Type B pancreatic cell (in vitro differentiated cells): Measurements from ENCODE around the gene PLEKHB1. TPM values are rescaled to one million over a fixed set of nuclear protein-coding genes. Genes with fewer than 3 reads are reported as not detected.

ENCODE experiments used
- DNase-seq: peaks from one replicate; pipeline ENCODE4 v3.0.0; 2021; ENCODE audit warnings: mixed read lengths; ENCODE audit not compliant: unreplicated experiment; ENCODE audit errors: extremely low spot score
- H3K27ac Mint-ChIP-seq: 2 replicates; pipeline ENCODE4 v1.8.0; 2021; ENCODE audit warnings: mild to moderate bottlenecking, mixed read lengths
- H3K27me3 Mint-ChIP-seq: 2 replicates; pipeline ENCODE4 v1.8.0; 2021; ENCODE audit warnings: mixed read lengths
- H3K36me3 Mint-ChIP-seq: 2 replicates; pipeline ENCODE4 v1.8.0; 2021; ENCODE audit warnings: mixed read lengths
- H3K4me1 Mint-ChIP-seq: one replicate; pipeline ENCODE4 v1.8.0; 2021; ENCODE audit warnings: mixed read lengths; ENCODE audit not compliant: unreplicated experiment
- H3K4me3 Mint-ChIP-seq: 2 replicates; pipeline ENCODE4 v1.8.0; 2021; ENCODE audit warnings: mild to moderate bottlenecking, mixed read lengths
- H3K9me3 Mint-ChIP-seq: 2 replicates; pipeline ENCODE4 v1.8.0; 2021; ENCODE audit warnings: mixed read lengths
- CTCF ChIP-seq: fragments of 200-600 bp; sonication (generic); conservative IDR thresholded peaks from 2 replicates; pipeline ENCODE4 v1.5.0; 2021; ENCODE audit warnings: antibody characterized with exemption, mild to moderate bottlenecking
- long read RNA-seq: library from polyadenylated mRNA; unstranded; transcript quantifications from one replicate; pipeline ENCODE4 v2.0.0, GENCODE V29; 2020
- total RNA-seq: library from RNA; stranded (reverse); gene quantifications from 2 replicates; pipeline ENCODE4 v1.2.1, GENCODE V29; 2021; ENCODE audit warnings: low replicate concordance

The PLEKHB1 gene
- total RNA-seq = 15.7 and 16.5 TPM in 2 replicates
- long read RNA-seq, transcript PLEKHB1-201 (7 exons, 2,016 nt) = major isoform, 12 of 15 reads
- long read RNA-seq, partial matches to known transcripts = 1 of 15 reads
- long read RNA-seq, other reads (novel, unspliced or antisense) = 2 of 15 reads

- Mint-ChIP-seq H3K9me3 (no peaks in the 10 kb centered on the region), H3K36me3 (no peaks in the 10 kb centered on the region), H3K27ac (no peak within 1 kb of the TSS), H3K27me3 (peaks cover 19% of the 10 kb centered on the region), H3K4me3 (peak within 1 kb of the TSS; percentile 74), H3K4me1 (peaks cover 30% of the 10 kb centered on the region)
- no peak for DNase-seq
- no peak for TF ChIP-seq CTCF
Measured at GRCh38 chr11:73645972-73646631, at the start of gene PLEKHB1. TSS of gene PLEKHB1 (plus strand) at chr11:73646581. CDS start at chr11:73646609, 28 bp downstream.

- DNase-seq = no peak
- Mint-ChIP-seq H3K27me3 (no peaks in the 10 kb centered on the region), H3K4me1 (peaks cover 37% of the 10 kb centered on the region), H3K4me3 (peak overlapping the region; percentile 93), H3K9me3 (no peaks in the 10 kb centered on the region), H3K36me3 (peaks cover 4% of the 10 kb centered on the region), H3K27ac (peak overlapping the region; percentile 92)
- no peak for TF ChIP-seq CTCF
Measured at GRCh38 chr11:73597336-73597955, 48.9 kb upstream of the PLEKHB1 start.

- TF ChIP-seq CTCF = peak; percentile 63
- peak within 1 kb of the TSS; percentile 93 for H3K4me3 Mint-ChIP-seq
Measured at GRCh38 chr11:73597956-73598718, 48.2 kb upstream of the PLEKHB1 start, which contains the start of gene FAM168A. TSS of gene FAM168A (minus strand) at chr11:73598112. CDS start at chr11:73468474, 129,638 bp downstream.

GRCh38 chr11:73598719-73599379, 47.5 kb upstream of the PLEKHB1 start:
- H3K4me3 Mint-ChIP-seq = peak overlapping the region; percentile 93
- H3K9me3 Mint-ChIP-seq = no peaks in the 10 kb centered on the region
- H3K27me3 Mint-ChIP-seq = no peaks in the 10 kb centered on the region
- TF ChIP-seq CTCF = no peak
- peaks cover 35% of the 10 kb centered on the region for H3K4me1 Mint-ChIP-seq
- peaks cover 4% of the 10 kb centered on the region for H3K36me3 Mint-ChIP-seq
- no peak for DNase-seq
- peak overlapping the region; percentile 92 for H3K27ac Mint-ChIP-seq

More at GRCh38 chr11:73597956-73598718, 48.2 kb upstream of the PLEKHB1 start, which contains the start of gene FAM168A:
- Mint-ChIP-seq H3K4me1 (peaks cover 37% of the 10 kb centered on the region), H3K27me3 (no peaks in the 10 kb centered on the region), H3K27ac (peak within 1 kb of the TSS; percentile 92), H3K9me3 (no peaks in the 10 kb centered on the region), H3K36me3 (peaks cover 4% of the 10 kb centered on the region)
- DNase-seq = peak; percentile 94

- H3K27me3 Mint-ChIP-seq = no peaks in the 10 kb centered on the region
- no peaks in the 10 kb centered on the region for H3K36me3 Mint-ChIP-seq
- no peaks in the 10 kb centered on the region for H3K4me1 Mint-ChIP-seq
- H3K27ac Mint-ChIP-seq = no peak overlapping the region
- no peak for TF ChIP-seq CTCF
- H3K4me3 Mint-ChIP-seq = no peak overlapping the region
- no peaks in the 10 kb centered on the region for H3K9me3 Mint-ChIP-seq
- DNase-seq = no peak
Measured at GRCh38 chr11:73612601-73613140, 33.7 kb upstream of the PLEKHB1 start.
